H9 (cell line): ENCODE measurements around the gene HNRNPLL. TPM values are rescaled to one million over a fixed set of nuclear protein-coding genes. Genes with fewer than 3 reads are reported as not detected.

ENCODE experiments used
- DNase-seq: peaks from one replicate; pipeline ENCODE4 v3.0.0-alpha.2; 2017
- H2AFZ ChIP-seq: one replicate; pipeline ENCODE4 v1.6.1; 2013; ENCODE audit warnings: mild to moderate bottlenecking, low read length, control low read depth, moderate library complexity
- H2AK5ac ChIP-seq: 2 replicates; pipeline ENCODE4 v1.6.1; 2013; ENCODE audit warnings: low read length, control low read depth, mixed read lengths; ENCODE audit not compliant: insufficient read length
- H2BK120ac ChIP-seq: one replicate; pipeline ENCODE4 v1.6.1; 2013; ENCODE audit warnings: low read depth, mild to moderate bottlenecking, low read length, control low read depth, inconsistent platforms; ENCODE audit not compliant: poor library complexity, severe bottlenecking
- H2BK12ac ChIP-seq: 2 replicates; pipeline ENCODE4 v1.6.1; 2013; ENCODE audit warnings: low read length, control low read depth, mixed read lengths, low read depth; ENCODE audit not compliant: insufficient read length
- H2BK15ac ChIP-seq: 2 replicates; pipeline ENCODE4 v1.6.1; 2013; ENCODE audit warnings: low read depth, low read length, control low read depth
- H2BK20ac ChIP-seq: one replicate; pipeline ENCODE4 v1.6.1; 2013; ENCODE audit warnings: low read depth, mild to moderate bottlenecking, low read length, control low read depth, inconsistent platforms; ENCODE audit not compliant: poor library complexity, severe bottlenecking
- H2BK5ac ChIP-seq: 2 replicates; pipeline ENCODE4 v1.6.1; 2013; ENCODE audit warnings: low read length, control low read depth, mixed read lengths; ENCODE audit not compliant: insufficient read length
- H3K14ac ChIP-seq: 2 replicates; pipeline ENCODE4 v1.6.1; 2013; ENCODE audit warnings: low read length, control low read depth; ENCODE audit not compliant: insufficient read depth
- H3K18ac ChIP-seq: 2 replicates; pipeline ENCODE4 v1.6.1; 2013; ENCODE audit warnings: low read depth, mild to moderate bottlenecking, mixed read lengths, low read length, control low read depth; ENCODE audit not compliant: insufficient read length
- H3K23ac ChIP-seq: 2 replicates; pipeline ENCODE4 v1.6.1; 2013; ENCODE audit warnings: low read length, control low read depth, mixed read lengths, low read depth; ENCODE audit not compliant: insufficient read length
- H3K23me2 ChIP-seq: 2 replicates; pipeline ENCODE4 v1.6.1; 2013; ENCODE audit warnings: low read depth, mild to moderate bottlenecking, mixed read lengths, low read length, control low read depth; ENCODE audit not compliant: insufficient read length, poor library complexity, severe bottlenecking
- H3K27ac ChIP-seq: 2 replicates; pipeline ENCODE4 v1.5.1; 2013; ENCODE audit warnings: low read length, control low read depth, mixed read lengths, low read depth; ENCODE audit not compliant: insufficient read length
- H3K27me3 ChIP-seq: 2 replicates; pipeline ENCODE4 v1.6.1; 2013; ENCODE audit warnings: low read length, control low read depth, inconsistent platforms; ENCODE audit not compliant: insufficient read depth
- H3K4ac ChIP-seq: 2 replicates; pipeline ENCODE4 v1.6.1; 2013; ENCODE audit warnings: low read depth, mild to moderate bottlenecking, control low read depth, inconsistent platforms, low read length, moderate library complexity
- H3K4me1 ChIP-seq: 2 replicates; pipeline ENCODE4 v1.6.1; 2013; ENCODE audit warnings: low read length, control low read depth, inconsistent platforms; ENCODE audit not compliant: insufficient read depth
- H3K4me2 ChIP-seq: 2 replicates; pipeline ENCODE4 v1.6.1; 2013; ENCODE audit warnings: low read length, control low read depth, mixed read lengths; ENCODE audit not compliant: insufficient read length, insufficient read depth
- H3K56ac ChIP-seq: 2 replicates; pipeline ENCODE4 v1.6.1; 2013; ENCODE audit warnings: low read depth, mild to moderate bottlenecking, mixed read lengths, low read length, control low read depth; ENCODE audit not compliant: insufficient read length
- H3K79me1 ChIP-seq: 2 replicates; pipeline ENCODE4 v1.6.1; 2013; ENCODE audit warnings: low read depth, mild to moderate bottlenecking, moderate library complexity, low read length, control low read depth, inconsistent platforms; ENCODE audit not compliant: insufficient read depth, poor library complexity, severe bottlenecking
- H3K79me2 ChIP-seq: 2 replicates; pipeline ENCODE4 v1.6.1; 2013; ENCODE audit warnings: low read length, control low read depth, inconsistent platforms; ENCODE audit not compliant: insufficient read depth
- H3K9ac ChIP-seq: 2 replicates; pipeline ENCODE4 v1.6.1; 2013; ENCODE audit warnings: low read length, control low read depth, mixed read lengths; ENCODE audit not compliant: insufficient read length; ENCODE audit errors: extremely low read depth
- H3K9me3 ChIP-seq: one replicate; pipeline ENCODE4 v1.6.1; 2013; ENCODE audit warnings: low read depth, low read length, inconsistent platforms; ENCODE audit not compliant: control insufficient read depth
- H3T11ph ChIP-seq: one replicate; pipeline ENCODE4 v1.6.1; 2013; ENCODE audit warnings: mild to moderate bottlenecking, low read length, control low read depth, inconsistent platforms
- H4K20me1 ChIP-seq: one replicate; pipeline ENCODE4 v1.6.1; 2013; ENCODE audit not compliant: control insufficient read depth, insufficient read length, insufficient read depth
- H4K5ac ChIP-seq: 2 replicates; pipeline ENCODE4 v1.6.1; 2013; ENCODE audit warnings: low read depth, mild to moderate bottlenecking, mixed read lengths, low read length, control low read depth; ENCODE audit not compliant: insufficient read length
- H4K8ac ChIP-seq: replicated peaks from 2 replicates; pipeline ENCODE4 v1.6.1; 2013; ENCODE audit warnings: low read length, control low read depth, mixed read lengths, low read depth; ENCODE audit not compliant: insufficient read length
- H4K91ac ChIP-seq: 2 replicates; pipeline ENCODE4 v1.6.1; 2013; ENCODE audit warnings: low read depth, mild to moderate bottlenecking, moderate library complexity, mixed read lengths, low read length, control low read depth; ENCODE audit not compliant: insufficient read length
- H3K27ac Mint-ChIP-seq, 3 experiments: 2 replicates in 2 of 3; 3 replicates in 1 of 3; pipeline ENCODE4 v1.8.0; 2020 to 2021; ENCODE audit warnings: mixed read lengths in 3 of 3, mild to moderate bottlenecking in 1 of 3, moderate library complexity in 1 of 3
- H3K27me3 Mint-ChIP-seq: 2 replicates; pipeline ENCODE4 v1.8.0; 2021; ENCODE audit warnings: low read depth, mild to moderate bottlenecking, moderate library complexity, mixed read lengths
- H3K36me3 Mint-ChIP-seq, 3 experiments: 2 replicates in 2 of 3; 3 replicates in 1 of 3; pipeline ENCODE4 v1.8.0; 2020 to 2021; ENCODE audit warnings: low read depth in 3 of 3, mixed read lengths in 3 of 3; ENCODE audit not compliant: insufficient read depth in 1 of 3
- H3K4me1 Mint-ChIP-seq, 2 experiments: 2 replicates each; pipeline ENCODE4 v1.8.0; 2020; ENCODE audit warnings: mixed read lengths in 2 of 2
- H3K4me3 Mint-ChIP-seq, 2 experiments: 2 replicates in 1 of 2; 3 replicates in 1 of 2; pipeline ENCODE4 v1.8.0; 2020 to 2021; ENCODE audit warnings: mild to moderate bottlenecking in 2 of 2, mixed read lengths in 2 of 2, moderate library complexity in 1 of 2
- H3K9me3 Mint-ChIP-seq, 2 experiments: 2 replicates in 1 of 2; 3 replicates in 1 of 2; pipeline ENCODE4 v1.8.0; 2020; ENCODE audit warnings: mild to moderate bottlenecking in 2 of 2, mixed read lengths in 2 of 2, moderate library complexity in 1 of 2
- WGBS: extraction: QIAGEN DNeasy Blood & Tissue Kit; methylation state at CpG from one replicate; pipeline ENCODE4 v1.1.7; 2013; ENCODE audit warnings: missing lambda C conversion rate, low lambda C conversion rate, mixed read lengths; ENCODE audit not compliant: insufficient read length; ENCODE audit errors: extremely low coverage; 5-methylcytosine and 5-hydroxymethylcytosine counted together
- total RNA-seq: library from RNA; stranded (reverse); gene quantifications from 2 replicates; pipeline ENCODE4 v1.2.1, GENCODE V29; 2021
- TF ChIP-seq, protein P1 (sequence below): fragments of 200-600 bp; sonication (generic); conservative IDR thresholded peaks from 3 replicates; pipeline ENCODE4 v1.8.0; 2021; ENCODE audit warnings: antibody characterized with exemption, mild to moderate bottlenecking

HNRNPLL gene
- total RNA-seq, 1 experiment from 2014 or later = 52.3 TPM

GRCh38 chr2:38615237-38615636 lies 12.5 kb upstream of the HNRNPLL start:
- no peak overlapping the region for H2BK12ac ChIP-seq
- no peak overlapping the region for H3K4me2 ChIP-seq
- H2BK120ac ChIP-seq = no peak overlapping the region
- no peak for DNase-seq
- no peaks in the 10 kb centered on the region for H3K23me2 ChIP-seq
- no peak overlapping the region for H3K4me3 Mint-ChIP-seq
- H2AK5ac ChIP-seq = no peak overlapping the region
- no peak overlapping the region for H4K8ac ChIP-seq
- H4K91ac ChIP-seq = no peak overlapping the region
- no peak overlapping the region for H3T11ph ChIP-seq
- H3K9ac ChIP-seq = no peak overlapping the region
- H3K9me3 ChIP-seq = no peaks in the 10 kb centered on the region
- no peaks in the 10 kb centered on the region for H3K79me2 ChIP-seq
- H3K27ac ChIP-seq = no peak overlapping the region
- H3K4me1 ChIP-seq = no peaks in the 10 kb centered on the region; the same call in 1 of the 2 replicates
- no peaks in the 10 kb centered on the region for H3K27me3 ChIP-seq
- H4K5ac ChIP-seq = no peak overlapping the region
- H2BK20ac ChIP-seq = no peak overlapping the region
- no peak overlapping the region for H3K27ac Mint-ChIP-seq
- no CpG with 5 or more reads among the region's 1 CpG for WGBS
- no peak overlapping the region for H3K4ac ChIP-seq
- no peaks in the 10 kb centered on the region for H4K20me1 ChIP-seq
- H3K23ac ChIP-seq = no peak overlapping the region
- H3K79me1 ChIP-seq = no peaks in the 10 kb centered on the region
- H2BK5ac ChIP-seq = no peak overlapping the region
- no peaks in the 10 kb centered on the region for H3K36me3 Mint-ChIP-seq
- H2AFZ ChIP-seq = no peak overlapping the region
- no peak overlapping the region for H3K18ac ChIP-seq
- no peaks in the 10 kb centered on the region for H3K9me3 Mint-ChIP-seq
- peaks cover 19 to 20% of the 10 kb centered on the region in 2 experiments for H3K4me1 Mint-ChIP-seq
- no peak overlapping the region for H3K56ac ChIP-seq
- TF ChIP-seq, protein P1, sequence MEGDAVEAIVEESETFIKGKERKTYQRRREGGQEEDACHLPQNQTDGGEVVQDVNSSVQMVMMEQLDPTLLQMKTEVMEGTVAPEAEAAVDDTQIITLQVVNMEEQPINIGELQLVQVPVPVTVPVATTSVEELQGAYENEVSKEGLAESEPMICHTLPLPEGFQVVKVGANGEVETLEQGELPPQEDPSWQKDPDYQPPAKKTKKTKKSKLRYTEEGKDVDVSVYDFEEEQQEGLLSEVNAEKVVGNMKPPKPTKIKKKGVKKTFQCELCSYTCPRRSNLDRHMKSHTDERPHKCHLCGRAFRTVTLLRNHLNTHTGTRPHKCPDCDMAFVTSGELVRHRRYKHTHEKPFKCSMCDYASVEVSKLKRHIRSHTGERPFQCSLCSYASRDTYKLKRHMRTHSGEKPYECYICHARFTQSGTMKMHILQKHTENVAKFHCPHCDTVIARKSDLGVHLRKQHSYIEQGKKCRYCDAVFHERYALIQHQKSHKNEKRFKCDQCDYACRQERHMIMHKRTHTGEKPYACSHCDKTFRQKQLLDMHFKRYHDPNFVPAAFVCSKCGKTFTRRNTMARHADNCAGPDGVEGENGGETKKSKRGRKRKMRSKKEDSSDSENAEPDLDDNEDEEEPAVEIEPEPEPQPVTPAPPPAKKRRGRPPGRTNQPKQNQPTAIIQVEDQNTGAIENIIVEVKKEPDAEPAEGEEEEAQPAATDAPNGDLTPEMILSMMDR = no peak
- no peak overlapping the region for H2BK15ac ChIP-seq
- no peaks in the 10 kb centered on the region for H3K27me3 Mint-ChIP-seq
- H3K14ac ChIP-seq = no peak overlapping the region
